Erythroblast (primary cell): Measurements from ENCODE around the gene ARHGEF1.

ENCODE experiments used
- DNase-seq, 2 experiments: peaks; one replicate each; lab custom pipeline; 2025; lab: John Stamatoyannopoulos, UW
- GATA1 ChIP-seq: IDR thresholded peaks from 2 replicates; pipeline ENCODE4 v1.6.1; 2011; ENCODE audit warnings: low read depth, mild to moderate bottlenecking, control low read depth, low read length, moderate library complexity
- POLR2A ChIP-seq: IDR thresholded peaks from 2 replicates; pipeline ENCODE4 v1.6.1; 2011; ENCODE audit warnings: mild to moderate bottlenecking, low read length

Gene ARHGEF1

GRCh38 chr19:41853768-41854167 is 29.2 kb upstream of the ARHGEF1 start:
- no peak for DNase-seq
- TF ChIP-seq POLR2A (no peak), GATA1 (no peak)

DNA sequence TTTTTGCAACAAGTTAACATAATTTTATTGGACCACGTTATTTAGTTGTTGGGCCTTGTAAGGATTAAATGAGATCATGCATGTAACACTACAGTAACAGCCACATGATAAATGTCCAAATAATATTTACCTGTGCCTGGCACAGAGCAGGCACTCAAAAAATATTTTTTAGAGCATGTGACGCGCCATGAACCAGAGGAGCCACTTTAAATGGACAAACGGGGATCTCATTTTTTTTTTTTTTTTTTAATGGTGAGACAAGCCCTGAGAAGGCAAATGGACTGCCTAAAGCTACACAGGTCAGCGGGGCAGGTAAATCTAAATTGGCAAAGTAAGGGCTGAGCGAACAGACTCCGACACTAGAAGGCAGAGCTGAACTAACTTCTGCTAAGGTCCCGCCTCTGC is 23.8 kb upstream of the ARHGEF1 start:
- no peak for DNase-seq
- TF ChIP-seq POLR2A = no peak
- no peak for TF ChIP-seq GATA1

GRCh38 chr19:41859618-41860418 is 23.2 kb upstream of the ARHGEF1 start, which contains the start of gene RPS19:
TSS of gene RPS19 (plus strand) at chr19:41860255. CDS start at chr19:41860775, 520 bp downstream.
- TF ChIP-seq GATA1 = no peak
- peak; percentile 87 for TF ChIP-seq POLR2A
- DNase-seq = peak; percentile 99

GRCh38 chr19:41860419-41861115 is 22.4 kb upstream of the ARHGEF1 start:
- peak; percentile 54 to 76 for DNase-seq
- TF ChIP-seq GATA1 = no peak
- no peak for TF ChIP-seq POLR2A

GRCh38 chr19:41861116-41861768 is 21.7 kb upstream of the ARHGEF1 start:
- TF ChIP-seq GATA1 = no peak
- TF ChIP-seq POLR2A = no peak

GRCh38 chr19:41861846-41862245 is 21.1 kb upstream of the ARHGEF1 start:
- no peak for DNase-seq
- TF ChIP-seq GATA1 = no peak
- TF ChIP-seq POLR2A = no peak

More at GRCh38 chr19:41861116-41861768, 21.7 kb upstream of the ARHGEF1 start:
- peak; percentile 47 to 68 for DNase-seq

DNA sequence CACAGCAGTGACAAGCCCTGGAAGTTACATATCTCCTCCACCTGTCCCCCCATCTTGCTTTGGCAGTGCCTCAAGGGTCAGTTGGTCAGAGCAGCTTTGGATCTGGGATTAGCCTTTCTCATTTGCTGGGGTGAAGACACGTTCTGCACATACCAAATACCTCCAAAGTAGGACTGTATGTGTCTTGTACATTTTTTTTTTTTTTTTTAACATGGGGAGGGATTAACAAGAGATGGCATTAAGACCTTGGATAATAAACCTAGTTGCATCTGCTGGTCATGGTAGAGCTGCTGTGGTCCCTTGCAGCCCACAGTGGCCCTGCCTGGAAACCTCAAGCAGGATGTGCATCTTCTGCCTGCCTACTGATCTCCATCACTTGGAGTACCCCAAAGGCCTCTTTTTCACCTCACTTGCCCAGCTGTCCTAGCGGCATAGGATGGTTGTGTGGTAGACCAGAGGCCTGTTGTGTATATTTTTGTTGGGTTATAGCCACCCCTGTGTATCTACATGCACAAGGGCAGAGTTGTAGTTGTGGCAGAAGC is 20.5 kb upstream of the ARHGEF1 start:
- no peak for TF ChIP-seq GATA1
- no peak for TF ChIP-seq POLR2A
- DNase-seq = no peak

DNA sequence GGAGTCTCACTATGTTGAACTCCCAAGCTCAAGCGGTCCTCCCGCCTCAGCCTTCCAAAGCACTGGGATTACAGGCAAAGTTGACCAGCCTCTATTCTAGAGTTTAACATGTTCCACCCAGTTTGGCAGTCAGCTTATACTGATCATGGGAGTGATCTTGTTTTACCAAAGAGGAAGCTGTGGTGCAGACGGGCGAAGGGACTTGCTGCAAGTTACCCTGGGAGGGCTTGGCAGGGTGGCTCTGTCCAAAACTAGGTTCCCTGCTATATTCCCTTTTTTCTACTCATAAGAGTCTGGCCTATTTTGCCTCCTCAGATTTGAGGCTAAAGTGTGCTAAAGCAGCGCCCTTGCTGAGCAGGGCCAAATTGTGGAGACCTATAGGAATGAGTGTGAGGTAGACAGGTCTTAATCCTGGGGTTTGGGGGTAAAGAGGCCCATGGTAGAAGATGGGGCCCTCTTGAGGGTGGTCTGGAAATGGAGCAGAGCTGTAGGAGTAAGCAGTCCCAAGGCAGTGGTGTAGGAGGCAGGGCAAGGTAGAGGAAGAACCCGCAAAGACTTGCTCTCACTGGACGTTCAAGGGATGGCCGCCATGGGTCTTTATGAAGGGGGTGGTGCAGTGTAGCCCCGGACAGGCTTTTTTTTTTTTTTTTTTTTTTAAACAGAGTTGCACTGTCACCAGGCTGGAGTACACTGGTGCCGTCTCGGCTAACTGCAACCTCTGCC is 19.6 kb upstream of the ARHGEF1 start:
- TF ChIP-seq GATA1 = no peak
- TF ChIP-seq POLR2A = no peak
- no peak for DNase-seq

GRCh38 chr19:41864374-41864773 is 18.6 kb upstream of the ARHGEF1 start:
- no peak for DNase-seq
- TF ChIP-seq GATA1 = no peak
- TF ChIP-seq POLR2A = no peak

GRCh38 chr19:41866284-41866683 is 16.7 kb upstream of the ARHGEF1 start:
- DNase-seq = no peak
- TF ChIP-seq POLR2A (no peak), GATA1 (no peak)

DNA sequence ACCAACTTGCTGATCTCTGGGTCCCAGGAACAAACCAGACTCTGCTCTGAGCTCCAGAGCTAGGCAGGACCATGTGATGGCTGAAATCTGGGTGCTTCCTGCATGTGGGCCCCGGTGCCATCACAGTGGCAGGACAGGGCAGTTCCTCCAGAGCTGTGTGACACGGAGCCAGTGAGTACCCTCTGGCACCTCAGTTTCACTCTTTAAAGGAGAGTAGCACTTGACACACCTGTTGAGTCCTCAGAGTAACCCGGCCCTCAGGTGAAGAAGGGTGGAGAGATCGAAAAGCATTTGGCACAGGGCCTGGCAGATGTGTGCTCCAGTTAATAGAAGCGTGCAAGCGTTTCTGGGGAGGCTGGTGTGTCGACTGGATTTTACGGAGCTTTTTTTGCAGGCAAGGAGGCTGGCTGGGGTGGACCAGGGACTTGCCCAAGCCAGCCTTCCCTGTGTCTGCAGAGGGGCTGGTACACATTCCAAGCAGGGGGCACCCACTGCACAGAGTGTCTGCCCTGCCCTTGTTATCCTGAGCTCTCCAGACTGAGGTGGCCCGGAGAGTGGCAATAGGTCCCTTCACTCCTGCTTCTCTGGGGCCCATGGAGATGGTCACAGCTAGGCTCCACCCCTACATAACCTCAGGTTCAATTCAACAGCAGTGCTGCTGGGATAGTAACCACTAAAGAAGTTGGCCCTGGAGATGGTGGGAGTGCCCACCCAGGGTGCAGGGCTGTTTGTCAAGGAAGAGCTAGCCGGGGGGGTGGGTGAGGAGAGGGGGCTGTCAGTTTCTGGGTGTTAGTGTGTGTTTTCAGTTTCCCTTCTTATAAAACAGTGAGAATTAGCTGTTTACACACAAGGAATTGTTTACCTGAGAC is 14.6 kb upstream of the ARHGEF1 start:
- TF ChIP-seq POLR2A = no peak
- TF ChIP-seq GATA1 = no peak
- DNase-seq = no peak

- TF ChIP-seq POLR2A (no peak), GATA1 (no peak)
- no peak for DNase-seq
These were observed 14.0 kb upstream of the ARHGEF1 start for GRCh38 chr19:41868989-41869300.

GRCh38 chr19:41869374-41869955 is 13.5 kb upstream of the ARHGEF1 start:
- TF ChIP-seq POLR2A (no peak), GATA1 (no peak)

More at GRCh38 chr19:41869374-41869955, 13.5 kb upstream of the ARHGEF1 start:
- no peak for DNase-seq
